ENCODE data around the gene VHLL.
A peak's percentile ranks its signal among the peaks of the same experiment; 100 is the strongest.
"Not testable (repeated sequence)": the region's sequence is repeated elsewhere in the genome, so short reads cannot be mapped to it uniquely, and the experiment has no call there.

VHLL gene
- 0 to 0.27 (median 0.09) reads per million in 4 experiments for total RNA-seq

GRCh38 chr1:156298852-156299357 is at the start of gene VHLL:
VHLL (minus strand) TSS chr1:156299307; CDS start chr1:156299189, 118 bp downstream.
- DNase-seq = no peak

GRCh38 chr1:156347331-156347730 is 48.2 kb upstream of the VHLL start:
- DNase-seq = no peak

DNA sequence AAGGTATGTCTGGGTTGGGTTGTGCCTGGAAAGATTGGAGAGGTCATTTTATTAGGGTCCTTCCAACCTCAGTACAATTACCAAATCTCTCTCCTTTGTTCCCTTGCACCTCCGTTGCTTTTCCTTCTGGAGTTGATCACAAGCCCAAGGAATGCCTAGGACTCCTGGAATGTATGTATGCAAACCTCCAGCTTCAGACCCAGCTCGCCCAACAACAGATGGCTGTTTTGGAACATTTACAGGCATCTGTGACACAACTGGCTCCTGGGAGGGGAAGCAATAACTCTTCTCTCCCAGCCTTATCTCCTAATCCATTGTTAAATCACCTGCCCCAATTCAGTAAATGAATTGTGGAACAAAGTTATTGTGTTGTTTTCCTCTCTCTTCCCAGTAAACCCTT is 47.5 kb upstream of the VHLL start:
- no peak for DNase-seq

GRCh38 chr1:156346035-156346434 is 46.9 kb upstream of the VHLL start:
- DNase-seq = not testable (repeated sequence)

- no peak for DNase-seq
Observed at GRCh38 chr1:156344409-156344808, 45.3 kb upstream of the VHLL start.

GRCh38 chr1:156342166-156342955 is 43.3 kb upstream of the VHLL start:
- DNase-seq = no peak

DNA sequence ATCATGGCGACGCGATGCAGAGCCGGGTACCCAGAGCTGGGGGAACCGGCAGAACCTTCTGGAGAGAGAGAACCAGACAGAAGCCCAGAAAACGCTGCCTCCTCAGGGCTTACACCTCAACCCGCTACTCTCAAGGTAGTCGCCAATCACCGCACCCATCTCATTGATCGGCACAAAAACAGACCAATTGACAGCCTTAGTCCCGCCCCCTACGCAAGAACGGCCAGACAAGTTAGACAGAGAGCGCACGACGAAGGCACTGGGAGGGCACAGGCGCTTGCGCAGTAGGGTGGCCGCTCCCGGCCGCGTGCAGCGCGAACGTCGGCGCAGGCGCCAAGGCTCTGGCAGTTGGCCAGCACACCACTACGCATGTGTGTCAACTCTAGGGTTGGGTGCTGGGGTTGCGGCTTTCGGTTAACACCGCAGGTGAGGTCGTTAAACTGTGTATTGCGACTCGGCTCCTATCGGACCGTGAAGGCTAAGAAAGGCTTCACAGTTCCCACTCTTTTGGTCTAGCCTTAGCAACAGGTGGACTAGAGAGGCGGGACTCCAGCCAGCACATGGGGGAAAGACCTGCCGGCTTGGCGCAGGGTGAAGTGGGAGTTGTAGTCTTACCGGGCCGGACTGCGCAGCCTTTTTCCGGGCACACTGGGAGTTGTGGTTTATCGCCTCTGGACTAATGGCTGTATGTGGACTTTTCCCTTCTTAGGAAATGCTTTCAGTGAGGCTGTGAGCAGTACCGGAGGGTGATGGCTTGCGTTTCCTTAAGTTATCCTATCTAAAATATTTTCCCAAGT is 39.3 kb upstream of the VHLL start, which contains the start of the genes CCT3 and TSACC:
Gene CCT3, minus strand, starts transcription at position 113 of the 797 bp plus-strand sequence. Its CDS starts 108 bp downstream, at position 5.
Gene TSACC, plus strand, starts transcription at position 347 of the 797 bp plus-strand sequence. CDS start 1,232 bp downstream, outside the sequence.
- peak; percentile 98 for DNase-seq

DNA sequence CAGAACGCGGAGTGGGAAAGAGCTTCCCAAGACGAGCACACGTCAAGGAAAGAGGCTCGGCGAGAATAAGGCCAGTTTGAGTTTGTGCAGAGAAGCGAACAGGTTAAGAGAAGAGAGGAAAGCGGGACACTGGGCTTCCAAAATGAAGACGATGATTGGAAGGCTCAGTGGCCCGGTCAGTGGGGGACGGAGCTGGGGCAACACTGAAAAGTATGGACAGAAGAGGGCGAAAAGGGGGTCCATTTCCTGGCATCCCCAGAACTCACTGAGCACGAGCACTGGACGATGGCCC is 38.7 kb upstream of the VHLL start:
- no peak for DNase-seq

GRCh38 chr1:156337052-156337887 is 38.2 kb upstream of the VHLL start:
- no peak for DNase-seq

GRCh38 chr1:156336242-156336641 is 37.1 kb upstream of the VHLL start:
- DNase-seq = no peak

- not testable (repeated sequence) for DNase-seq
Observed at GRCh38 chr1:156323179-156323578, 24.1 kb upstream of the VHLL start.

DNA sequence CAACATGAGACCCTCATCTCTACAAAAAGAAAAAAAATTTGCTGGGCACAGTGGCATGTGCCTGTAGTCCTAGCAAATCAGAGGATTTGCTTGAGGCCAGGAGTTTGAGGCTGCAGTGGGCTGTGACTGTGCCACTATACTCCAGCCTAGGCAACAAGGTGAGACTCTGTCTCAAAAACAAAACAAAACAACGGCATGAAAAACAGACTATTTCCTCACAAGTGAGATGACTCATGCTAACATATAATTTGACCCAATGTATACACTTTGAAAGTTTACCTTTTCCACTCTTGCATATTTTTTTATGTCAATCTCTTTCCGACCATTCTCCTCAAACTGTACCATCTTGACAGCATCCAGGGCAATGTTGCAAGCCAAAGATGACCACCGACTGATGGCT is 21.5 kb upstream of the VHLL start:
- no peak for DNase-seq

GRCh38 chr1:156319664-156320063 is 20.6 kb upstream of the VHLL start:
- DNase-seq = no peak

GRCh38 chr1:156316909-156317308 is 17.8 kb upstream of the VHLL start:
- DNase-seq = no peak

- no peak for DNase-seq
Observed at GRCh38 chr1:156310962-156311361, 11.9 kb upstream of the VHLL start.

GRCh38 chr1:156308078-156308477 is 9.0 kb upstream of the VHLL start:
- no peak for DNase-seq

GRCh38 chr1:156305215-156305614 is 6.1 kb upstream of the VHLL start:
- DNase-seq = no peak

GRCh38 chr1:156303241-156303640 is 4.1 kb upstream of the VHLL start:
- no peak for DNase-seq

GRCh38 chr1:156295391-156295947 is 3.6 kb downstream of the VHLL start, which contains the start of gene GLMP:
GLMP (minus strand) TSS chr1:156295679; CDS start chr1:156295645, 34 bp downstream.
- peak; percentile 30 for DNase-seq

DNA sequence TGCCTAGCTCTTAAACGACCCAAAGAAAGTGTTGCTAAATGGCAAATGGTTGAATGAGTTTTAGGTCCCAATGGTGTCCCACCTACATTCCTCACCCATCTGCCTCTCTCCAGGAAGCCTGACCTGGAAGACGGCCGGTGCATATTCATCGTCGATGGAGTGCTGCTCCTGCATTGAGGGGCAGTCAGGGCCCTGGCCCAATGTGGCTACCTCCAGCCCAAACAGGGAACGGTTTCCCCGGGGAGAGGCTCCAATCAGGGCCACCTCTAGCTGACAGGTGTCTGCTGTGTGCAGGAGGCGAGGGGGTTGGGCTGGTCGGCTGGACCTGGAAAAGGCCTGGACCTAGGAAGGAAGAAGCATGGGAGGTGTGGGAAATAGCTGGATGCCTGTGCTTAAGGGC is 5.2 kb downstream of the VHLL start:
- no peak for DNase-seq

GRCh38 chr1:156293098-156293434 is 6.0 kb downstream of the VHLL start:
- DNase-seq = no peak
